GM12878 (cell line): ENCODE data around the gene C17orf113. TPM values are rescaled to one million over a fixed set of nuclear protein-coding genes. Genes with fewer than 3 reads are reported as not detected.

Experiments used
- DPF2 ChIP-seq: fragments of 450-650 bp; IDR thresholded peaks from 2 replicates; pipeline ENCODE4 v1.6.1; 2017; ENCODE audit warnings: mild to moderate bottlenecking
- GATAD2B ChIP-seq: fragments of 450-650 bp; conservative IDR thresholded peaks from 2 replicates; pipeline ENCODE4 v1.6.1; 2017; ENCODE audit warnings: low read depth, mild to moderate bottlenecking, moderate library complexity
- NFIC ChIP-seq: IDR thresholded peaks from 2 replicates; pipeline ENCODE4 v1.6.1; 2012; ENCODE audit warnings: low read depth, mild to moderate bottlenecking, inconsistent platforms, low read length, moderate library complexity
- NKRF ChIP-seq: fragments of 450-650 bp; conservative IDR thresholded peaks from 2 replicates; pipeline ENCODE4 v1.6.1; 2017; ENCODE audit warnings: mild to moderate bottlenecking, moderate library complexity
- NR2C2 ChIP-seq: IDR thresholded peaks from 2 replicates; pipeline ENCODE4 v1.6.1; 2011; ENCODE audit warnings: borderline replicate concordance, low read depth; ENCODE audit not compliant: control insufficient read depth, insufficient read length
- USF1 ChIP-seq: IDR thresholded peaks from 2 replicates; pipeline ENCODE4 v1.6.1; 2011; ENCODE audit warnings: borderline replicate concordance, low read depth, mild to moderate bottlenecking, moderate library complexity, mixed read lengths, low read length; ENCODE audit not compliant: insufficient read depth; ENCODE audit errors: extremely low read length
- ZBTB40 ChIP-seq: fragments of 450-650 bp; IDR thresholded peaks from 2 replicates; pipeline ENCODE4 v1.6.1; 2016; ENCODE audit warnings: mild to moderate bottlenecking, moderate library complexity, borderline replicate concordance
- ZNF274 ChIP-seq: IDR thresholded peaks from one replicate; pipeline ENCODE4 v1.8.0; 2011; ENCODE audit not compliant: insufficient read length, insufficient read depth
- ZNF592 ChIP-seq: fragments of 450-650 bp; IDR thresholded peaks from 2 replicates; pipeline ENCODE4 v1.6.1; 2017; ENCODE audit warnings: mild to moderate bottlenecking, moderate library complexity
- ZNF687 ChIP-seq: fragments of 450-650 bp; IDR thresholded peaks from 2 replicates; pipeline ENCODE4 v1.6.1; 2017; ENCODE audit warnings: mild to moderate bottlenecking, moderate library complexity
- ZSCAN29 ChIP-seq: fragments of 450-650 bp; IDR thresholded peaks from 2 replicates; pipeline ENCODE4 v1.6.1; 2017; ENCODE audit warnings: mild to moderate bottlenecking, moderate library complexity
- ZZZ3 ChIP-seq: IDR thresholded peaks from 2 replicates; pipeline ENCODE4 v1.6.1; 2011; ENCODE audit warnings: low read depth; ENCODE audit not compliant: control insufficient read depth, insufficient read length
- polyA plus RNA-seq, 11 experiments: library from polyadenylated mRNA; depleted of rRNA in 4 of 11; unstranded in 6 of 11; stranded (reverse) in 5 of 11; fragments of >200 nt; fragmentation: Nextera tagmentation in 4 of 11; fragmentation: Illumina TruSeq in 1 of 11; extraction: Ambion mirVana in 4 of 11; extraction: Trizol in 1 of 11; gene quantifications; 1 replicate in 1 of 11; 2 replicates in 10 of 11; pipeline versions ENCODE4 v1.2.1 to v1.2.3, GENCODE V29; 2011 to 2016; ENCODE audit warnings: inconsistent platforms in 2 of 11, missing spikeins in 2 of 11, low read depth in 1 of 11
- total RNA-seq, 4 experiments: library from RNA; depleted of rRNA in 3 of 4; stranded (reverse); fragments of >200 nt in 3 of 4; fragmentation: Illumina TruSeq in 1 of 4; extraction: Trizol in 1 of 4; gene quantifications; 2 replicates each; pipeline versions ENCODE4 v1.2.1 to v1.2.3, GENCODE V29; 2013 to 2021

Gene C17orf113
- total and polyA plus RNA-seq, 10 of the 15 experiments (the other 5 are each of a cell fraction or from before 2014, with no cell fraction given), result 0.03 to 0.17 (median 0.08) TPM; not detected in 3

GRCh38 chr17:42019509-42020404, 30.6 kb downstream of the C17orf113 start, which contains the start of gene NKIRAS2 (continued):
- TF ChIP-seq NR2C2, result no peak
- TF ChIP-seq NKRF, result peak; percentile 76
- no peak for TF ChIP-seq ZNF592
- TF ChIP-seq USF1, result no peak
- no peak for TF ChIP-seq NFIC
- TF ChIP-seq ZNF687, result no peak
- no peak; the same call in 1 of the 2 replicates for TF ChIP-seq GATAD2B
- TF ChIP-seq ZBTB40, result peak; percentile 90
- TF ChIP-seq ZZZ3, result no peak
- peak; percentile 47 for TF ChIP-seq DPF2
- TF ChIP-seq ZSCAN29, result no peak
- TF ChIP-seq ZNF274, result no peak
